K562 (cell line): ENCODE measurements around the gene GOT1. TPM values are rescaled to one million over a fixed set of nuclear protein-coding genes. Genes with fewer than 3 reads are reported as not detected.

Experiments
- ATAC-seq: fragments of 200-7000 bp; cut with Tn5 transposase; 3 replicates; pipeline ENCODE4 v1.9.1; 2020; ENCODE audit warnings: moderate library complexity
- BruUV-seq: library from RNA; stranded (reverse); fragments of 400-500 nt; replicated peaks from 2 replicates; lab custom pipeline; 2021; lab: Mats Ljungman, UMichigan
- CTCF ChIA-PET: fragments of 300-600 bp; formaldehyde crosslinking; extraction: SDS; loops from one replicate; lab custom pipeline; 2021; ENCODE audit warnings: low intra/inter-chr PET ratio; lab: Yijun Ruan, JAX
- POLR2A ChIA-PET: fragments of 300-600, 350-650 bp; sonication (Branson Sonifier 250); formaldehyde crosslinking; extraction: SDS; loops from one replicate; lab custom pipeline; 2021; ENCODE audit warnings: antibody characterized with exemption, inconsistent platforms; lab: Yijun Ruan, JAX
- DNase-seq, 4 experiments: peaks; one replicate each; pipeline versions ENCODE4 v3.0.0 to v3.0.0-alpha.2; 2011 to 2018; ENCODE audit warnings: low spot score in 3 of 4, mixed read lengths in 3 of 4; ENCODE audit errors: extremely low read depth in 1 of 4
- FAIRE-seq: peaks from 2 replicates; lab custom pipeline; 2011; peaks lifted over from hg19 to GRCh38; lab: Jason Lieb, UNC
- H2AFZ ChIP-seq: 2 replicates; pipeline ENCODE4 v1.6.0; 2011; ENCODE audit warnings: low read depth, low read length, control low read depth, inconsistent platforms
- H3K27ac ChIP-seq: fragments of 200-600 bp; 3 replicates; pipeline ENCODE4 v1.8.0; 2011; ENCODE audit warnings: low read depth, mild to moderate bottlenecking, control low read depth, inconsistent platforms, low read length, moderate library complexity, mixed read lengths; ENCODE audit errors: extremely low read depth
- H3K27me3 ChIP-seq, 2 experiments: fragments of 300-600 bp in 1 of 2; 2 replicates in 1 of 2; 3 replicates in 1 of 2; pipeline versions ENCODE4 v1.6.0 to v1.8.0; 2011; ENCODE audit warnings: inconsistent platforms in 2 of 2, low read length in 2 of 2, mild to moderate bottlenecking in 1 of 2, mixed read lengths in 1 of 2, moderate library complexity in 1 of 2; ENCODE audit not compliant: control insufficient read depth in 2 of 2, insufficient read depth in 2 of 2
- H3K36me3 ChIP-seq: fragments of 300-600 bp; 3 replicates; pipeline ENCODE4 v1.8.0; 2011; ENCODE audit warnings: mild to moderate bottlenecking, low read length, inconsistent platforms; ENCODE audit not compliant: control insufficient read depth, insufficient read depth
- H3K4me1 ChIP-seq, 2 experiments: fragments of 200-600 bp in 1 of 2; replicated peaks in 1 of 2; 2 replicates in 1 of 2; 3 replicates in 1 of 2; pipeline versions ENCODE4 v1.5.1 to v1.8.0; 2011; ENCODE audit warnings: inconsistent platforms in 2 of 2, low read length in 2 of 2, mild to moderate bottlenecking in 1 of 2, mixed read lengths in 1 of 2, moderate library complexity in 1 of 2; ENCODE audit not compliant: control insufficient read depth in 2 of 2, insufficient read depth in 2 of 2
- H3K4me2 ChIP-seq: 2 replicates; pipeline ENCODE4 v1.6.1; 2011; ENCODE audit warnings: low read length, control low read depth, inconsistent platforms, mixed read lengths; ENCODE audit not compliant: insufficient read depth
- H3K4me3 ChIP-seq: fragments of 200-600 bp; sonication (generic), shearing (Covaris generic); 2 replicates; pipeline ENCODE4 v1.5.1; 2016; ENCODE audit warnings: control low read depth, inconsistent platforms
- H3K79me2 ChIP-seq: fragments of 200-600 bp; 3 replicates; pipeline ENCODE4 v1.8.0; 2011; ENCODE audit warnings: low read length, inconsistent platforms; ENCODE audit not compliant: control insufficient read depth, insufficient read depth
- H3K9ac ChIP-seq, 2 experiments: 2 replicates each; pipeline versions ENCODE4 v1.6.0 to v1.6.1; 2011; ENCODE audit warnings: low read depth in 2 of 2, low read length in 2 of 2, control low read depth in 1 of 2, inconsistent platforms in 1 of 2, mild to moderate bottlenecking in 1 of 2, mixed read lengths in 1 of 2; ENCODE audit not compliant: insufficient read depth in 1 of 2
- H3K9me1 ChIP-seq: one replicate; pipeline ENCODE4 v1.6.0; 2011; ENCODE audit warnings: inconsistent platforms, mild to moderate bottlenecking, low read length, moderate library complexity; ENCODE audit not compliant: control insufficient read depth, insufficient read depth
- H3K9me3 ChIP-seq: replicated peaks from 2 replicates; pipeline ENCODE4 v1.5.1; 2011; ENCODE audit warnings: low read depth, low read length, inconsistent platforms; ENCODE audit not compliant: control insufficient read depth, insufficient read depth
- H4K20me1 ChIP-seq: replicated peaks from 2 replicates; pipeline ENCODE4 v1.6.1; 2011; ENCODE audit warnings: low read length, inconsistent platforms, mixed read lengths; ENCODE audit not compliant: control insufficient read depth, insufficient read depth
- BCOR ChIP-seq: fragments of 450-650 bp; IDR thresholded peaks from 2 replicates; pipeline ENCODE4 v1.6.1; 2016
- MEIS2 ChIP-seq: fragments of 450-650 bp; IDR thresholded peaks from 2 replicates; pipeline ENCODE4 v1.6.1; 2014; ENCODE audit warnings: mild to moderate bottlenecking; ENCODE audit not compliant: partially characterized antibody
- NEUROD1 ChIP-seq: fragments of 150-350 bp; IDR thresholded peaks from 2 replicates; pipeline ENCODE4 v1.6.1; 2014; ENCODE audit warnings: borderline replicate concordance, low read length, low read depth; ENCODE audit not compliant: partially characterized antibody
- NR1H2 ChIP-seq: sonication (generic); formaldehyde crosslinking; IDR thresholded peaks from 2 replicates; pipeline ENCODE4 v1.4.0; 2020; ENCODE audit warnings: mild to moderate bottlenecking, missing genetic modification reagents
- REST ChIP-seq, 2 experiments: fragments of 450-650 bp; formaldehyde crosslinking in 1 of 2; IDR thresholded peaks; 2 replicates each; pipeline versions ENCODE4 v1.4.0 to v1.6.1; 2014 to 2020; ENCODE audit warnings: mild to moderate bottlenecking in 2 of 2, borderline replicate concordance in 1 of 2, low read depth in 1 of 2
- WGBS: fragments of 100-300 bp; shearing (Covaris generic); methylation state at CpG from one replicate; pipeline ENCODE4 v1.1.6; 2016; ENCODE audit warnings: low coverage, mixed read lengths; ENCODE audit not compliant: insufficient coverage; ENCODE audit errors: missing lambda C conversion rate; 5-methylcytosine and 5-hydroxymethylcytosine counted together
- in situ Hi-C: fragments of 300-500 bp; cut with MboI; formaldehyde crosslinking; loops from 4 replicates; pipeline ENCODE4 v1.15.0; 2018; ENCODE audit warnings: inconsistent platforms, mixed read lengths
- intact Hi-C: fragments of 100-400 bp; cut with micrococcal nuclease; formaldehyde crosslinking; loops from 2 replicates; pipeline ENCODE4 v1.14.2; 2022
- polyA plus RNA-seq, 8 experiments: library from polyadenylated mRNA; depleted of rRNA in 4 of 8; stranded (reverse) in 5 of 8; unstranded in 3 of 8; fragments of >200 nt; fragmentation: Nextera tagmentation in 2 of 8; fragmentation: Illumina TruSeq in 1 of 8; extraction: Ambion mirVana in 2 of 8; extraction: Trizol in 1 of 8; gene quantifications; 2 replicates each; pipeline versions ENCODE4 v1.2.1 to v1.2.3, GENCODE V29; 2011 to 2014; ENCODE audit warnings: inconsistent platforms in 1 of 8, missing spikeins in 1 of 8
- total RNA-seq, 7 experiments: library from RNA; depleted of rRNA in 6 of 7; stranded (reverse); fragments of >200 nt in 6 of 7; fragmentation: Illumina TruSeq in 2 of 7; extraction: Trizol in 2 of 7; gene quantifications; 2 replicates each; pipeline versions ENCODE4 v1.2.1 to v1.2.3, GENCODE V29; 2011 to 2021; ENCODE audit warnings: low replicate concordance in 1 of 7

GOT1 gene
- total and polyA plus RNA-seq, 9 of the 15 experiments (the other 6 are each of a cell fraction or from before 2014, with no cell fraction given): 55.7 to 166 (median 75.4) TPM

- Histone ChIP-seq H4K20me1 (peaks cover 10% of the 10 kb centered on the region), H3K4me1 (peaks cover 5 to 16% of the 10 kb centered on the region in 2 experiments; a peak in 3 of 5 replicates), H3K27me3 (no peaks in the 10 kb centered on the region), H3K4me3 (peak overlapping the region; percentile 95), H3K79me2 (peaks cover 85% of the 10 kb centered on the region), H3K27ac (peak overlapping the region; percentile 97), H3K9ac (peak overlapping the region; percentile 92 to 98; a peak in 3 of 4 replicates), H2AFZ (no peak overlapping the region), H3K9me3 (no peaks in the 10 kb centered on the region), H3K4me2 (peak overlapping the region; percentile 97), H3K9me1 (peaks cover 8% of the 10 kb centered on the region), H3K36me3 (peaks cover 36% of the 10 kb centered on the region; the same call in 2 of the 3 replicates)
- intact Hi-C loops: loop anchor here (2.0 to 10.0 kb wide), 2 partner anchors 191 to 285 kb away; partner anchors contain the start of gene SLC25A28
- in situ Hi-C loops: loop anchor here (5.0 to 25.0 kb wide), 2 partner anchors 183 to 283 kb away; no protein-coding TSS in a partner anchor
- no peak for FAIRE-seq
- BruUV-seq: TSS peak; percentile 45
- ChIA-PET CTCF (no interaction called here), POLR2A (interaction anchor here (0.8 to 3.7 kb wide), 9 partner anchors 10 to 303 kb away, joined by 4 to 23 read pairs (median 6); partner anchors contain the start of genes COX15, CUTC, ENTPD7 and SLC25A28)
- WGBS: 2% methylated on average over 6 of the region's 6 CpGs
- no peak for ATAC-seq
- no peak for DNase-seq
- TF ChIP-seq NEUROD1 (no peak), REST (IDR thresholded peaks at IDR 0.05; ENCODE audit: borderline replicate concordance) (peak; percentile 71), REST (CRISPR knock-in tag; IDR thresholded peaks at IDR 0.05; ENCODE audit: low read depth) (no peak), BCOR (0 out of 2 replicates have a peak, but pooled peaks have one; percentile 23), NR1H2 (0 out of 2 replicates have a peak, but pooled peaks have one; percentile 30), MEIS2 (peak; percentile 6)
These were observed 818 bp downstream of the GOT1 start for GRCh38 chr10:99429517-99430095.
